ENCODE measurements around the gene TRIL.

Gene TRIL

GRCh38 chr7:28981161-28981465, 23.0 kb upstream of the TRIL start:
- TF ChIP-seq POLR2A (IDR thresholded peaks at IDR 0.05; ENCODE audit: extremely low read depth, insufficient read length) (no peak), MYC (IDR thresholded peaks at IDR 0.05; ENCODE audit: low read depth, low read length) (no peak), MAX (IDR thresholded peaks at IDR 0.05; ENCODE audit: low read depth, low read length) (no peak), CTCF (IDR thresholded peaks at IDR 0.05; ENCODE audit: low read depth, low read length) (no peak)
- H3K4me3 ChIP-seq (ENCODE audit: low read depth, low read length) = no peak overlapping the region
- DNase-seq (ENCODE audit: low read depth) = no peak

GRCh38 chr7:28980451-28981160, 22.5 kb upstream of the TRIL start:
- H3K4me3 ChIP-seq (ENCODE audit: low read depth, low read length) = no peak overlapping the region
- TF ChIP-seq CTCF (IDR thresholded peaks at IDR 0.05; ENCODE audit: low read depth, low read length) = no peak
- DNase-seq (ENCODE audit: low read depth) = no peak

- no peak overlapping the region for H3K4me3 ChIP-seq (ENCODE audit: low read depth, low read length)
- TF ChIP-seq MAX (IDR thresholded peaks at IDR 0.05; ENCODE audit: low read depth, low read length) (no peak), CTCF (IDR thresholded peaks at IDR 0.05; ENCODE audit: low read depth, low read length) (no peak), MYC (IDR thresholded peaks at IDR 0.05; ENCODE audit: low read depth, low read length) (no peak), POLR2A (IDR thresholded peaks at IDR 0.05; ENCODE audit: extremely low read depth, insufficient read length) (no peak)
- no peak for DNase-seq (ENCODE audit: low read depth)
Observed at GRCh38 chr7:28979776-28980175, 21.6 kb upstream of the TRIL start.

- no peak for DNase-seq (ENCODE audit: low read depth)
- TF ChIP-seq POLR2A (IDR thresholded peaks at IDR 0.05; ENCODE audit: extremely low read depth, insufficient read length) = no peak
- no peak for TF ChIP-seq CTCF (IDR thresholded peaks at IDR 0.05; ENCODE audit: low read depth, low read length)
- no peak for TF ChIP-seq MAX (IDR thresholded peaks at IDR 0.05; ENCODE audit: low read depth, low read length)
- no peak for TF ChIP-seq MYC (IDR thresholded peaks at IDR 0.05; ENCODE audit: low read depth, low read length)
- H3K4me3 ChIP-seq (ENCODE audit: low read depth, low read length) = no peak overlapping the region
Observed at GRCh38 chr7:28977881-28978280, 19.8 kb upstream of the TRIL start.

- no peak overlapping the region for H3K4me3 ChIP-seq (ENCODE audit: low read depth, low read length)
- DNase-seq (ENCODE audit: low read depth) = no peak
- TF ChIP-seq MYC (IDR thresholded peaks at IDR 0.05; ENCODE audit: low read depth, low read length) = no peak
Observed at GRCh38 chr7:28976022-28976421, 17.9 kb upstream of the TRIL start.

GRCh38 chr7:28973591-28973990, 15.5 kb upstream of the TRIL start:
- no peak for DNase-seq (ENCODE audit: low read depth)
- no peak overlapping the region for H3K4me3 ChIP-seq (ENCODE audit: low read depth, low read length)
- TF ChIP-seq MYC (IDR thresholded peaks at IDR 0.05; ENCODE audit: low read depth, low read length) (no peak), MAX (IDR thresholded peaks at IDR 0.05; ENCODE audit: low read depth, low read length) (no peak), POLR2A (IDR thresholded peaks at IDR 0.05; ENCODE audit: extremely low read depth, insufficient read length) (no peak), CTCF (IDR thresholded peaks at IDR 0.05; ENCODE audit: low read depth, low read length) (no peak)

All from NB4 (cell line).